Heart right ventricle (tissue), 16 donors: Measurements from ENCODE around the gene COG5. TPM values are rescaled to one million over a fixed set of nuclear protein-coding genes. Genes with fewer than 3 reads are reported as not detected.

Experiments used
- ATAC-seq, 8 donors: fragments of 200-7000 bp; cut with Tn5 transposase; one replicate each; pipeline ENCODE4 v1.9.1; 2020; ENCODE audit warnings: mild to moderate bottlenecking in 8 of 8, moderate library complexity in 8 of 8, moderate number of reproducible peaks in 1 of 8
- DNase-seq, 2 donors: peaks; one replicate each; pipeline ENCODE4 v3.0.0-alpha.2; 2020
- H3K27ac ChIP-seq, 10 donors: fragments of 200-600 bp; sonication (generic) in 2 of 10; one replicate each; pipeline versions ENCODE4 v1.5.0 to v1.8.0; 2020 to 2022; ENCODE audit warnings: mild to moderate bottlenecking in 3 of 10
- H3K27me3 ChIP-seq, 7 donors: fragments of 200-600 bp; one replicate each; pipeline ENCODE4 v1.8.0; 2021 to 2022; ENCODE audit warnings: mild to moderate bottlenecking in 2 of 7
- H3K36me3 ChIP-seq, 9 donors: fragments of 200-600 bp; sonication (generic) in 1 of 9; one replicate each; pipeline versions ENCODE4 v1.5.0 to v1.8.0; 2020 to 2022; ENCODE audit warnings: mild to moderate bottlenecking in 2 of 9
- H3K4me1 ChIP-seq, 9 donors: fragments of 200-600 bp; sonication (generic) in 1 of 9; one replicate each; pipeline versions ENCODE4 v1.5.0 to v1.8.0; 2020 to 2022; ENCODE audit warnings: mild to moderate bottlenecking in 4 of 9
- H3K4me3 ChIP-seq, 10 donors: fragments of 200-600 bp; sonication (generic) in 2 of 10; one replicate each; pipeline versions ENCODE4 v1.5.0 to v1.8.0; 2020 to 2022; ENCODE audit warnings: mild to moderate bottlenecking in 7 of 10, moderate library complexity in 2 of 10
- H3K9me3 ChIP-seq, 11 donors: fragments of 200-600 bp in 10 of 11; sonication (generic) in 2 of 11; one replicate each; pipeline versions ENCODE4 v1.5.0 to v1.8.0; 2013 to 2022; ENCODE audit warnings: mild to moderate bottlenecking in 2 of 11, control low read depth in 1 of 11, moderate library complexity in 1 of 11
- WGBS, 2 donors: extraction: QIAGEN DNeasy Blood & Tissue Kit; methylation state at CpG; one replicate each; pipeline ENCODE4 v1.1.7; 2013; ENCODE audit warnings: inconsistent platforms in 1 of 2; 5-methylcytosine and 5-hydroxymethylcytosine counted together
- intact Hi-C, 10 donors: fragments of 100-400 bp; cut with DNase I; formaldehyde crosslinking; loops; one replicate each; pipeline versions ENCODE4 v1.11.1 to v1.14.2; 2022
- polyA plus RNA-seq, 2 donors: library from polyadenylated mRNA; stranded (reverse); fragments of 200-250 nt; gene quantifications; one replicate each; pipeline ENCODE4 v1.2.3, GENCODE V29; 2013
- total RNA-seq, 10 donors: library from RNA; stranded (reverse); fragmentation: NEBNext Ultra II Directional in 3 of 10; extraction: Animal tissue kit (Norgen Biotek cat#: 25700) in 3 of 10; gene quantifications; one replicate each; pipeline versions ENCODE4 v1.2.1 to v1.2.4, GENCODE V29; 2021 to 2023
- TF ChIP-seq, protein P1 (sequence below), 9 donors: fragments of 200-600 bp; sonication (generic) in 2 of 9; IDR thresholded peaks; one replicate each; pipeline versions ENCODE4 v1.5.0 to v1.8.0; 2021 to 2022; ENCODE audit warnings: antibody characterized with exemption in 9 of 9, mild to moderate bottlenecking in 5 of 9, moderate library complexity in 1 of 9
- donor health status: Arrhythmogenic right ventricular cardiomyopathy.
- donor health status: ischemic (EF 13 %, LVEDD 7.1; RV severe dilation, severe dysfunction).
- donor health status: healthy with polysubstance abuse.
- donor health status: DM: no; HTN: yes; CAD: no.
- donor health status: DM: no; HTN: no; CAD: no.
- donor health status: ischemic (EF 25% LVEDD 6.9; RV normal size, moderate dysfunction).
- donor health status: ischemic (EF 25% LVEDD 5.7; RV mildly dilated, moderate dysfunction).
- donor health status: healthy.
- donor health status: DM: yes; HTN: yes; CAD: no.
- donor health status: Ischemic cardiomyopathy.
- donor health status: ischemic (EF 35%, LVEDD 5.7; RV mildly dilated, moderate dysfunction).
- donor health status: nonischemic (EF 11% LVEDD 7.7; RV severe dilation, severe dysfunction).
- donor health status: DM: yes; HTN: yes; CAD: no.
- donor health status: PGD.
- donor health status: ischemic (EF 29% LVEDD 5.4; RV normal size, mild dysfunction).
- donor health status: nonischemic (EF 23%, LVEDD 6.1; RV moderate dilation, normal function).

The COG5 gene
- total and polyA plus RNA-seq, 12 donors = 8.4 to 65.8 (median 52.2) TPM

GRCh38 chr7:107208024-107208521, 355.6 kb downstream of the COG5 start:
- TF ChIP-seq, protein P1, sequence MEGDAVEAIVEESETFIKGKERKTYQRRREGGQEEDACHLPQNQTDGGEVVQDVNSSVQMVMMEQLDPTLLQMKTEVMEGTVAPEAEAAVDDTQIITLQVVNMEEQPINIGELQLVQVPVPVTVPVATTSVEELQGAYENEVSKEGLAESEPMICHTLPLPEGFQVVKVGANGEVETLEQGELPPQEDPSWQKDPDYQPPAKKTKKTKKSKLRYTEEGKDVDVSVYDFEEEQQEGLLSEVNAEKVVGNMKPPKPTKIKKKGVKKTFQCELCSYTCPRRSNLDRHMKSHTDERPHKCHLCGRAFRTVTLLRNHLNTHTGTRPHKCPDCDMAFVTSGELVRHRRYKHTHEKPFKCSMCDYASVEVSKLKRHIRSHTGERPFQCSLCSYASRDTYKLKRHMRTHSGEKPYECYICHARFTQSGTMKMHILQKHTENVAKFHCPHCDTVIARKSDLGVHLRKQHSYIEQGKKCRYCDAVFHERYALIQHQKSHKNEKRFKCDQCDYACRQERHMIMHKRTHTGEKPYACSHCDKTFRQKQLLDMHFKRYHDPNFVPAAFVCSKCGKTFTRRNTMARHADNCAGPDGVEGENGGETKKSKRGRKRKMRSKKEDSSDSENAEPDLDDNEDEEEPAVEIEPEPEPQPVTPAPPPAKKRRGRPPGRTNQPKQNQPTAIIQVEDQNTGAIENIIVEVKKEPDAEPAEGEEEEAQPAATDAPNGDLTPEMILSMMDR (IDR thresholded peaks at IDR 0.05) = no peak
- H3K27me3 ChIP-seq = no peaks in the 10 kb centered on the region
- no peaks in the 10 kb centered on the region for H3K9me3 ChIP-seq
- intact Hi-C loops = loop anchor here in 7 of 10 donors (10.0 kb wide), 5 partner anchors 247 to 667 kb away; partner anchors contain the start of gene BCAP29 (in 1 of the 7)
- ATAC-seq = peak; percentile 13 to 80 (median 58)
- 34 to 47% methylated on average over 3 of the region's 3 CpGs for WGBS, 2 donors
- H3K4me3 ChIP-seq = no peak overlapping the region
- peak overlapping the region; percentile 8 to 81 (median 68) for H3K27ac ChIP-seq
- no peak for DNase-seq
- H3K36me3 ChIP-seq = peaks cover 0 to 75% (median 17%) of the 10 kb centered on the region in 9 donors
- H3K4me1 ChIP-seq = peaks cover 7 to 35% (median 18%) of the 10 kb centered on the region in 9 donors

DNA sequence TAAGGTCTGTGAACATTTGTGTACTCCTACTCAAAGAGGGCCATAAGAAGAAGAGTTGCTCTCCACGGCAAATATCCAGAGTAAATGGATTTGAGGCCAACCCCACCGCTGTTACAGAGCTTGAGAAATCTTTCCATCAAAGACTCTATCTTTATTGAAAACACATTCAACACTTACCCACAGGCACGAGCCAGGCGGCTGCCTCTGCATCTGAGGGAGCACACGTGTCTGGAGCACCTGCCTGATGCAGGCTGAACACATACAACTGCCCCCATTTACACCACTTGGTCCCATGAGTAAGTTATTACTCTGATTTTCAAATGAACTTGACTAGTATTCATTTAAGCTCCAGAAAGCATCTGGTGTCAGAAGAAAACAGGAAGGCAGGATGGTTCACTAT, 356.3 kb downstream of the COG5 start:
- TF ChIP-seq, protein P1 (IDR thresholded peaks at IDR 0.05) = no peak
- intact Hi-C loops = loop anchor here in 7 of 10 donors (10.0 kb wide), 5 partner anchors 247 to 667 kb away; partner anchors contain the start of gene BCAP29 (in 1 of the 7)
- WGBS, 2 donors = 91 to 94% methylated on average over 5 of the region's 5 CpGs
- Histone ChIP-seq H3K36me3 (peaks cover 0 to 81% (median 17%) of the 10 kb centered on the region in 9 donors), H3K27ac (peak overlapping the region in 9 of 10 donors; percentile 18 to 81 (median 69)), H3K27me3 (no peaks in the 10 kb centered on the region), H3K4me3 (no peak overlapping the region), H3K4me1 (peaks cover 7 to 38% (median 18%) of the 10 kb centered on the region in 9 donors), H3K9me3 (no peaks in the 10 kb centered on the region)
- ATAC-seq (no peak), DNase-seq (no peak)

DNA sequence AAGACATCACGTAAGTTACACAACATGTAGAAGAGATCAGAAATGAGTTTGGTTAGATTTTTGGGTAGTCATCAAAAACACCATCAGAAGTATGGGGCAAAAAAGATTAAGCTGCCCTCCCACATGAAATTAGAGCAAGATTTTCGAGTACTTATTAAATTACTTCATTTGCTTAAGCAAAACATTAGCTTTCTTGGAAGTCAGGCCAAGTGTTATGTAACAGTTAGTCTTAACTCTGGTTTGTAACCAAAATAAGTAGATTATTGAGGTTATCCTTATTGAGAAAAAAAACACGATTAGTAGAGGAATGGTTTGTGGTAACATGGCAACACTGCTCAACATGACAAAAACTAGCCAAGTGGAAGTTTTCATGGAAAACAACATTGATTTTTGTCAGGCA, 357.0 kb downstream of the COG5 start:
- Histone ChIP-seq H3K4me3 (no peak overlapping the region), H3K9me3 (no peaks in the 10 kb centered on the region), H3K4me1 (peaks cover 7 to 43% (median 19%) of the 10 kb centered on the region in 9 donors), H3K27ac (peak overlapping the region in 5 of 10 donors; percentile 65 to 81 (median 77)), H3K27me3 (no peaks in the 10 kb centered on the region), H3K36me3 (peaks cover 0 to 89% (median 21%) of the 10 kb centered on the region in 9 donors)
- intact Hi-C loops = loop anchor here in 7 of 10 donors (10.0 kb wide), 5 partner anchors 248 to 668 kb away; partner anchors contain the start of gene BCAP29 (in 1 of the 7)
- TF ChIP-seq, protein P1 (IDR thresholded peaks at IDR 0.05) = no peak
- WGBS, 2 donors = 75 to 78% methylated on average over 3 of the region's 3 CpGs
- ATAC-seq (no peak), DNase-seq (no peak)

DNA sequence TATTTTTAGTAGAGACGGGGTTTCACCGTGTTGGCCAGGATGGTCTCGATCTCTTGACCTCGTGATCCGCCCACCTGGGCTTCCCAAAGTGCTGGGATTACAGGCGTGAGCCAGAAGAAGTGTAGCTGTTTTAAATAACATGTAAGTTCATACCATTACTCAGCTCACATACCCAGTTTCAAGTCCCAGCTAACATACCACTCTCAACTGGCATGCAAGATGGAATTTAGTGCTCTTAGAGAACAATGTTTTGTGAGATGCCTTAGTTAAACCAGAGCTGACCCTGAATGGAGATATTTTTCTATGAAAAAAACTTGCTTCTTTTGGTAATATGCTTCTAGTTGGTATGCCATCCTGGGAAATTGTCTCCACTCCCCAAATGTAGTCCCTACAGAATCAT, 357.6 kb downstream of the COG5 start:
- 93 to 96% methylated on average over 6 of the region's 6 CpGs for WGBS, 2 donors
- TF ChIP-seq, protein P1 (IDR thresholded peaks at IDR 0.05) = no peak
- Histone ChIP-seq H3K27ac (peak overlapping the region in 5 of 10 donors; percentile 8 to 81 (median 77)), H3K9me3 (no peaks in the 10 kb centered on the region), H3K36me3 (peaks cover 0 to 94% (median 27%) of the 10 kb centered on the region in 9 donors), H3K27me3 (no peaks in the 10 kb centered on the region), H3K4me3 (no peak overlapping the region), H3K4me1 (peaks cover 7 to 43% (median 19%) of the 10 kb centered on the region in 9 donors)
- DNase-seq = no peak
- no peak for ATAC-seq
- intact Hi-C loops = loop anchor here in 7 of 10 donors (10.0 kb wide), 5 partner anchors 249 to 669 kb away; partner anchors contain the start of gene BCAP29 (in 1 of the 7)
